HK-2 (cell line): ENCODE data around the gene KRTAP4-4.
"Not testable (repeated sequence)": the region's sequence is repeated elsewhere in the genome, so short reads cannot be mapped to it uniquely, and the experiment has no call there.

ENCODE experiments used
- DNase-seq: peaks from one replicate; pipeline ENCODE4 v3.0.0-alpha.2; 2018; ENCODE audit not compliant: unreplicated experiment

Gene KRTAP4-4

GRCh38 chr17:41160648-41161047 lies at the start of gene KRTAP4-4:
TSS of gene KRTAP4-4 (minus strand) at chr17:41160748. CDS start at chr17:41160691, 57 bp downstream.
- no peak for DNase-seq

- no peak for DNase-seq
These were observed 39.0 kb upstream of the KRTAP4-4 start for GRCh38 chr17:41199421-41200078.

- DNase-seq: no peak
These were observed 35.5 kb upstream of the KRTAP4-4 start for GRCh38 chr17:41196068-41196467.

GRCh38 chr17:41190328-41190727 lies 29.8 kb upstream of the KRTAP4-4 start:
- DNase-seq: no peak

DNA sequence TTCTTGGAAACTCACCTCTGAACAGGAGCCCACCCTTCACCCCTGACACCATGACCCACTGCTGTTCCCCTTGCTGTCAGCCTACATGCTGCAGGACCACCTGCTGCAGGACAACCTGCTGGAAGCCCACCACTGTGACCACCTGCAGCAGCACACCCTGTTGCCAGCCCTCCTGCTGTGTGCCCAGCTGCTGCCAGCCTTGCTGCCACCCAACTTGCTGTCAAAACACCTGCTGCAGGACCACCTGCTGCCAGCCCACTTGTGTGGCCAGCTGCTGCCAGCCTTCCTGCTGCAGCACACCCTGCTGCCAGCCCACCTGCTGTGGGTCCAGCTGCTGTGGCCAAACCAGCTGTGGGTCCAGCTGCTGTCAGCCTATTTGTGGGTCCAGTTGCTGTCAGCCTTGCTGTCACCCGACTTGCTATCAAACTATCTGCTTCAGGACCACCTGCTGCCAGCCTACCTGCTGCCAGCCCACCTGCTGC lies 29.3 kb upstream of the KRTAP4-4 start, which contains the start of gene KRTAP9-1:
TSS of gene KRTAP9-1 (plus strand) at position 51 of the 482 bp plus-strand sequence. CDS start at position 51, 0 bp downstream.
- DNase-seq: not testable (repeated sequence)

DNA sequence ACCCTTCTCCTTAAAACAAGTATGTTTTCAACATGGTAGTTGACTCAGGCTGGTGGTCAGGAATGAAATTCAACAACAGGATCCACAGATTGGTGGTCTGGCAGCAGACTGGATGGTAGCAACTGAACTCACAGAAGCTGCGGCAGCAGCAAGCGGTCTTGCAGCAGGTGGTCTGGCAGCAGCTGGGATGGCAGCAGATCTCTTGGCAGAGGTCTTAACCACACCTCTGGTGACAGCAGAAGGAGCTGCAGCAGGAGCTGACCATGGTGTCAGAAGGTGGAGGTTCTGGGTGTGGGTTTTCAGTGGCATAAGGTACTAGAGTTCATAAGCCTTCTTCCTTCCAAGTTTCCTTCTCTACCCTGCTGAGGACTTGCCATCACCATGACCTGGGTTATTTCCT lies 26.3 kb upstream of the KRTAP4-4 start:
- no peak for DNase-seq

DNA sequence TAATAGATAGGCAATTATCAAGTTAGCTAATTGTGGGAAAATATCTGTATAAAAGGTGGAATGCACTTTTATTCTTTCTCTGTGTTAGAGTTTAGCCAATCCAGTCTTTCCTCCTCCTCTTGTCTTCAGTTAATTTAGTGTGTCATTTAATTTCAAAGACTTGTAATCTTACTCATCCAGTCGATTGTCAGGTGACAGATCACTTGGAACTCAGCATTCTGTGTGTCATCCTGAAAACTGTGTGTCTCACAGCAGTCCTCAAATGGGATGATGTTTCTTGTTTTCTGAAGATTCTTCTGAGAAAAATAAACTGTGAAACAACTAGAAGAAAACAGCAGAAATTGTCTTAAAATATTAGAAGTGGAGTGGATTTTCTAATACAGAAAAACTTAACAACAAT lies 24.5 kb upstream of the KRTAP4-4 start:
- no peak for DNase-seq

DNA sequence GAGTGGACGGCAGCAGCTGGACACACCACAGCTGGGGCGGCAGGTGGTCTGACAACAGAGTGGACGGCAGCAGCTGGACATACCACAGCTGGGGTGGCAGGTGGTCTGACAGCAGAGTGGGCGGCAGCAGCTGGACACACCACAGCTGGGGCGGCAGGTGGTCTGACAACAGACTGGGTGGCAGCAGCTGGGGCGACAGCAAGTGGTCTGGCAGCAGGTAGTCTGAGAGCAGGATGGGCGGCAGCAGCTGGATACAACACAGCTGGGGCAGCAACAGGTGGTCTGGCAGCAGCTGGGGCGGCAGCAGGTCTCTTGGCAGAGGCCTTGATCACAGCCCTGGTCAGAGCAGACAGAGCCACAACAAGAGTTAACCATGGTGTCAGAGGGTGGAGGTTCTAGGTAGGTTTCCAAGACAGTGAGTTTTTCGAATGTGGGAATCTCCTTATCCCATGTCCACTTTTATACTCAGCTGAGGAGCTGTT lies 24.0 kb upstream of the KRTAP4-4 start, which contains the start of gene KRTAP4-1:
TSS of gene KRTAP4-1 (minus strand) at position 432 of the 482 bp plus-strand sequence. CDS start at position 375, 57 bp downstream.
- no peak for DNase-seq

DNA sequence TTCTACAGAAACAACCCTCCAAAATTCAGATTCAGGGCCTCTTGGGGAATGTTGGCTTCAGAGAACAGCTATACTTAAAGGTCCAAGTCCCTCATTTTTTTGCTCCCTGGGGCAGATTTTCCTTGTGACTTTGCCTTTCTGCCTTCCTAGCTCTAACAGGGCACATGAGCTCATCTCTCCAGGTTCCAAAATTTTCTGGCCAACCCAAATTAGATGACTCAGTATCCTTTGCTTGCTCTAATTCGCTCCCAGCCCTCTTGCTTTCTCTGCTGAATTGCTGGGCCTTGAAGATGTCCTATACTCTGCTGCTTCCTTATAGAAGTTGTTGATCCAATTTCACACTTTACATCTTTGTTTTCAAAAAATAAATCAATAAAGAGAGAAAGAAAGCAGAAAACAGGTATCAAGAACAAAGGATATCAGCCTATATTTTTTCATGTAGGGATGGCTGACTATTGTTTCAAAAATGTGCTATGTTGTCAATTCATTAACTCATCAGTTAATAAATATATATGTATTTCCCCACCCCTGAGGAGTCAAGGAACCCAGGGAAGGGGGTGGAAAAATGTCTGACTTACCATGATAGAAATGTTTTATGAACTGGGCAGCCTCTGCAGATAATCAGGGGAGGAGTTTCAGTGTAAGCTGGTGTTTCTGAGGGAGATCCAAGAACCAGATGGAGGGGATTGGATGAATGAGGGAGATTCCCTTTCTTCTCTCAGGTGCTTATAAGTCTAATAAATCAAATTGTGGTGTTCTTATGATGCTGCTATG lies 18.5 kb upstream of the KRTAP4-4 start:
- no peak for DNase-seq

DNA sequence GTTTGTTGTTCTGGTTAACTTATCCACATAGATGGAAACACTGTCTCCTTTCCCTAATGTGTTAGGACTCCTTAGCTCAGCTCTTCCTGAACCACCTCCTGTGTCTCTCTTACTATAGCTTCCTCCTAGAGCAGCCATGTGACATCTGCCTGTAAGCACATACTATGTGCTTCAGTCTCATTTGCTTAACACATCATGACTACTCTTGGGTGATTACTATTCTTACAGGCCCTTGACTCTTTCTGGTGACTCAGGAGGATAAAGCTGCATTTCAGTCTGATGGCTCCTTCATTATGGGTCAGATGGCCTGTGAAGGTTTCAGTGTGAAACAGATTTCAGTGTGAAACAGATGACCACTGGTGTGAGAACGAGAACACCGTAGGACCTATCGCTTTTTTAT lies 17.8 kb upstream of the KRTAP4-4 start:
- DNase-seq: peak; percentile 6

- no peak for DNase-seq
These were observed 17.3 kb upstream of the KRTAP4-4 start, which contains the start of gene KRTAP4-2 for GRCh38 chr17:41177727-41178271. TSS of gene KRTAP4-2 (minus strand) at chr17:41178221. CDS start at chr17:41178164, 57 bp downstream.

GRCh38 chr17:41176744-41177387 lies 16.3 kb upstream of the KRTAP4-4 start:
- no peak for DNase-seq

DNA sequence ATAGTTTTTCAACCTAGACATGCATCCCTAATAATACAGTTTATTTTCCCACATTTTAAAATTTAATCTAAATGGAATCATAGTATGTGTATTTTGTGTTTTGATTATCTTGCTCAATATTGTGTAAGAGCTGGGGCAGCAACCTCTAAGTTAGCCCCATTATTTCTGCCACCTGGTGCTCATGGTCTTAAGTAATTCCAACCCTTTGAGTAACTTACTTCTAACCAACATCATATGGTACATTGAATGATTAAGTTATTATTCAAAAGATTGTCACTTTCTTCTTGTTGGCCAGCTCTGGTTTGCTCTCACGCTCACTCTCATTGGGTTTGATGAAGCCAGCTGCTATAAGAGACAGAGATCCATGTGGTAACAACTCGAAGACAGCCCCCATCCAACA lies 11.3 kb upstream of the KRTAP4-4 start:
- DNase-seq: no peak

DNA sequence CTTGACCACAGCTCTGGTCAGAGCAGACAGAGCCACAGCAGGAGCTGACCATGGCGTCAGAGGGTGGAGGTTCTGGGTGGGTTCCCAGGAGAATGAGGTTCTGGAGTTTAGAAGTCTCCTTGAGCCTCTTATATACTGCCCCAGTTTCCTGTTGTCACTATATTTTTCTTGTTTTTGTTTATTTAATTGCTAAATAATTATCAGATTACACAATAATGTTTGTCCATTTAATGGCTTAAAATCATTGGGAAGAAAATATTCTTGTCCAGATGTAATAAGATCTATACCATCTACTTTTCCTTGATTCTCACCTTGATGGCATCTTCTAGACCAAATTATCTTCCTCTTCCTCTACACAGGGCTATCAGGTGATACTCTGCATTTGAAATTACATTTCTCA lies 7.6 kb upstream of the KRTAP4-4 start, which contains the start of gene KRTAP4-3:
TSS of gene KRTAP4-3 (minus strand) at position 101 of the 400 bp plus-strand sequence. CDS start at position 52, 49 bp downstream.
- DNase-seq: no peak

- no peak for DNase-seq
These were observed 7.0 kb upstream of the KRTAP4-4 start for GRCh38 chr17:41167561-41167960.

DNA sequence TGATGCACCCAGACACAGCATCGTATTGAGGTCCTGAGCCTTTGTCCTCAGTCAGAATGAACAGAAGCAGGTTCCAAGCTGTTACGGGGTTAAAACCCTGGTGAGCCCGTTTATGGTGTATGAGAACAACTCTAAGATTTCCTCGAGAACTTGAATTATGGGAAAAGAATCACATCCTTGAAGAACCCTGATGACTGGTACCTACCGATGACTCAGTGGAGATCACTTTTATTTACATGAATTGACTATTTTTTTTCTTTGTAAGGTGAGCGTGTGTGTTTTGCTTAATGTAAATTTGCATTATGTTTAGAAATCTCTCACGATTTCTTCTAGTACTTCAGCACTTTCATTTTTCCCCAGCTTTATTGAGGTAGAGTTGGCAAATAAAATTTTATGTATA lies 3.3 kb upstream of the KRTAP4-4 start:
- DNase-seq: no peak

DNA sequence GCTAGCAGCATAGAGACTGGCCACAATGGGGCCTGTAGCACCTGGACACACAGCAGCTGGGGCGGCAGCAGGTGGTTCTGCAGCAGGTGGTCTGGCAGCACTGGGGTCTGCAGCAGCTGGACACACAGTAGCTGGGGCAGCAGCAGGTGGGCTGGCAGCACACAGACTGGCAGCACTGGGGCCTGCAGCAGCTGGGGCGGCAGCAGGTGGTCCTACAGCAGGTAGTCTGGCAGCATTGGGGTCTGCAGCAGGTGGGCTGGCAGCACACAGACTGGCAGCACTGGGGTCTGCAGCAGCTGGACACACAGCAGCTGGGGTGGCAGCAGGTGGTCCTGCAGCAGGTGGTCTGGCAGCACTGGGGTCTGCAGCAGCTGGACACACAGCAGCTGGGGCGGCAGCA lies 358 bp downstream of the KRTAP4-4 start:
- DNase-seq: not testable (repeated sequence)

DNA sequence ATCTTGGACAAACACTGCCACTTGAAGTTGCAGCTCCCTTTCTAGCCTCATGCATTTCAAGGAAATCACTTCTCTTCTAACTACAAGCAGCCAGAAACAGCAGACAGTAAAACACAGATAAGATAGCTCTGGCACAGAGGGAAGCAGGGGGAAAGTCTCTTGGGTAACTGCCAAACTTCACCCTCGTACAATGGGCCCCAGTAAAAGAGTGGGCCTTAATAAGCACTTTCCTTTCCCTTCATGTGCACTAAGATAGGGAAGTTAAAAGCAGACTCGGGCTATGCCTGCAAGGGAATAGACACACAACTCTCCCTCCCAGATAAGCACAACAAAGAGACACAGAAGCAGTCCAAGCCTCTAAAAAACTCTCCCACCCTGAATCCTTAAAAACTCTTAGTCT lies 6.7 kb downstream of the KRTAP4-4 start:
- no peak for DNase-seq

DNA sequence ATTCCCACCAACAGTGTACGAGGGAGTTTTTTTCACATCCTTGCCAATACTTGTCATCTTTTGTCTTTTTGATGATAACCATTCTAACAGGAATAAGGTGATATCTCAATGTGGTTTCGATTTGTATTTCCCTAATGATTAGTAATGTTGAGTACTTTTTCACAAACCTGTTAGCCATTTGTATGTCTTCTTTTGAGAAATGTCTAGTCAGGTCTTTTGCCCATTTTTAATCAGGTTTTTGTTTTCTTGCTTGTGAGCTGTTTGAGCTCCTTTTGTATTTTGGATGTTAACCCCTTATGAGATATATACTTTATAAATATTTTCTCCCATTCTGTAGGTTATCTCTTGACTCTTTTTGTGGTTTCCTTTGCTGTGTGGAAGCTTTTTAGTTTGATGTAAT lies 9.0 kb downstream of the KRTAP4-4 start:
- DNase-seq: no peak

- DNase-seq: no peak
These were observed 10.5 kb downstream of the KRTAP4-4 start for GRCh38 chr17:41150026-41150425.

GRCh38 chr17:41149652-41149985 lies 10.9 kb downstream of the KRTAP4-4 start, which contains the start of gene KRTAP4-5:
TSS of gene KRTAP4-5 (minus strand) at chr17:41149825. CDS start at chr17:41149767, 58 bp downstream.
- DNase-seq: no peak
